Suprapubic skin (tissue), 4 donors: ENCODE data around the gene TEX13A. TPM values are rescaled to one million over a fixed set of nuclear protein-coding genes. Genes with fewer than 3 reads are reported as not detected.

Experiments
- DNase-seq, 2 donors: peaks; one replicate each; pipeline ENCODE4 v3.0.0-alpha.2; 2019; ENCODE audit warnings: low spot score in 2 of 2
- H3K27ac ChIP-seq: fragments of 200-600 bp; sonication (generic); one replicate; pipeline ENCODE4 v1.5.1; 2019
- H3K27me3 ChIP-seq: fragments of 200-600 bp; sonication (generic); one replicate; pipeline ENCODE4 v1.5.1; 2019
- H3K36me3 ChIP-seq: fragments of 200-600 bp; sonication (generic); one replicate; pipeline ENCODE4 v1.5.1; 2019
- H3K4me1 ChIP-seq: fragments of 200-600 bp; sonication (generic); one replicate; pipeline ENCODE4 v1.5.1; 2019
- H3K4me3 ChIP-seq: fragments of 200-600 bp; sonication (generic); one replicate; pipeline ENCODE4 v1.5.1; 2019; ENCODE audit warnings: mild to moderate bottlenecking
- H3K9me3 ChIP-seq: fragments of 200-600 bp; sonication (generic); one replicate; pipeline ENCODE4 v1.5.1; 2019
- EP300 ChIP-seq: sonication (generic); formaldehyde crosslinking; IDR thresholded peaks from one replicate; pipeline ENCODE4 v1.6.1; 2017; ENCODE audit warnings: antibody characterized with exemption
- POLR2A ChIP-seq, 2 donors: fragments of 450-650 bp; IDR thresholded peaks; one replicate each; pipeline ENCODE4 v1.6.1; 2017; ENCODE audit warnings: antibody characterized with exemption in 2 of 2, mild to moderate bottlenecking in 2 of 2, moderate library complexity in 2 of 2
- POLR2AphosphoS5 ChIP-seq, 3 donors: sonication (generic); formaldehyde crosslinking; IDR thresholded peaks; one replicate each; pipeline ENCODE4 v1.6.1; 2017; ENCODE audit warnings: antibody characterized with exemption in 3 of 3
- WGBS: methylation state at CpG from one replicate; pipeline ENCODE4 v1.1.5; 2018; 5-methylcytosine and 5-hydroxymethylcytosine counted together
- total RNA-seq, 4 donors: library from RNA; depleted of rRNA; stranded (reverse); fragments of >200 nt; gene quantifications; one replicate each; pipeline ENCODE4 v1.1.0, GENCODE V29; 2016
- TF ChIP-seq, protein P1 (sequence below), 2 donors: fragments of 200-600 bp in 1 of 2; fragments of 450-650 bp in 1 of 2; sonication (generic) in 1 of 2; IDR thresholded peaks; one replicate each; pipeline ENCODE4 v1.5.1; 2016 to 2019; ENCODE audit warnings: antibody characterized with exemption in 2 of 2, mild to moderate bottlenecking in 1 of 2, moderate library complexity in 1 of 2

TEX13A gene
- total RNA-seq, 4 donors from 2014 or later = not detected

DNA sequence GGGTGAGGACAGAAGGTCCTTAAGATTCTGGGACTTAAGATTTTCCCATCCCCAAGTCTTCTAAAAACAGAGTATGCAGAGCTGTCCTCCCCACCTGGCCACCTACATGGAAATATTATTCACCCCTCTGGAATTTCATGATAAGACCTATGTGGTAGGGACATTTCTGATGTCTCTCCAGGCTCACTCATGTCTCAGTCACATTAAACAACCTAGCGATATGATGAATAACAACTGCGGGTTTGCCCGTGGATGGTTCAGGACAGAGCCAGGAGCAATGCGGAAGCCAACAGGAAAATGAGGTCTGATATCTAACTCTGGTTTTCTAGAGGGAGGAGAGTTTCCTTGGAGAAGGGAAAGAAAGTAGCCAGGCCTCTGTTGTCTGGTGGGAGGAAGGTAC, 47.4 kb downstream of the TEX13A start:
- Histone ChIP-seq H3K36me3 (no peaks in the 10 kb centered on the region), H3K27me3 (no peaks in the 10 kb centered on the region), H3K27ac (no peak overlapping the region), H3K4me1 (no peaks in the 10 kb centered on the region), H3K9me3 (no peaks in the 10 kb centered on the region), H3K4me3 (no peak overlapping the region)
- no peak for TF ChIP-seq POLR2AphosphoS5 (IDR thresholded peaks at IDR 0.05)
- TF ChIP-seq POLR2A (IDR thresholded peaks at IDR 0.05) = no peak
- no peak for TF ChIP-seq EP300
- TF ChIP-seq, protein P1, sequence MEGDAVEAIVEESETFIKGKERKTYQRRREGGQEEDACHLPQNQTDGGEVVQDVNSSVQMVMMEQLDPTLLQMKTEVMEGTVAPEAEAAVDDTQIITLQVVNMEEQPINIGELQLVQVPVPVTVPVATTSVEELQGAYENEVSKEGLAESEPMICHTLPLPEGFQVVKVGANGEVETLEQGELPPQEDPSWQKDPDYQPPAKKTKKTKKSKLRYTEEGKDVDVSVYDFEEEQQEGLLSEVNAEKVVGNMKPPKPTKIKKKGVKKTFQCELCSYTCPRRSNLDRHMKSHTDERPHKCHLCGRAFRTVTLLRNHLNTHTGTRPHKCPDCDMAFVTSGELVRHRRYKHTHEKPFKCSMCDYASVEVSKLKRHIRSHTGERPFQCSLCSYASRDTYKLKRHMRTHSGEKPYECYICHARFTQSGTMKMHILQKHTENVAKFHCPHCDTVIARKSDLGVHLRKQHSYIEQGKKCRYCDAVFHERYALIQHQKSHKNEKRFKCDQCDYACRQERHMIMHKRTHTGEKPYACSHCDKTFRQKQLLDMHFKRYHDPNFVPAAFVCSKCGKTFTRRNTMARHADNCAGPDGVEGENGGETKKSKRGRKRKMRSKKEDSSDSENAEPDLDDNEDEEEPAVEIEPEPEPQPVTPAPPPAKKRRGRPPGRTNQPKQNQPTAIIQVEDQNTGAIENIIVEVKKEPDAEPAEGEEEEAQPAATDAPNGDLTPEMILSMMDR (IDR thresholded peaks at IDR 0.05) = no peak
- DNase-seq = no peak
- 92% methylated on average over 4 of the region's 4 CpGs for WGBS
